K562 (cell line): ENCODE results near the gene SETD3. TPM values are rescaled to one million over a fixed set of nuclear protein-coding genes. Genes with fewer than 3 reads are reported as not detected.

Experiments used
- ATAC-seq: fragments of 200-7000 bp; cut with Tn5 transposase; 3 replicates; pipeline ENCODE4 v1.9.1; 2020; ENCODE audit warnings: moderate library complexity
- BruUV-seq: library from RNA; stranded (reverse); fragments of 400-500 nt; replicated peaks from 2 replicates; lab custom pipeline; 2021; lab: Mats Ljungman, UMichigan
- CTCF ChIA-PET: fragments of 300-600 bp; formaldehyde crosslinking; extraction: SDS; loops from one replicate; lab custom pipeline; 2021; ENCODE audit warnings: low intra/inter-chr PET ratio; lab: Yijun Ruan, JAX
- POLR2A ChIA-PET: fragments of 300-600, 350-650 bp; sonication (Branson Sonifier 250); formaldehyde crosslinking; extraction: SDS; loops from one replicate; lab custom pipeline; 2021; ENCODE audit warnings: antibody characterized with exemption, inconsistent platforms; lab: Yijun Ruan, JAX
- DNase-seq, 4 experiments: peaks; one replicate each; pipeline versions ENCODE4 v3.0.0 to v3.0.0-alpha.2; 2011 to 2018; ENCODE audit warnings: low spot score in 3 of 4, mixed read lengths in 3 of 4; ENCODE audit errors: extremely low read depth in 1 of 4
- FAIRE-seq: peaks from 2 replicates; lab custom pipeline; 2011; peaks lifted over from hg19 to GRCh38; lab: Jason Lieb, UNC
- H2AFZ ChIP-seq: 2 replicates; pipeline ENCODE4 v1.6.0; 2011; ENCODE audit warnings: low read depth, low read length, control low read depth, inconsistent platforms
- H3K27ac ChIP-seq: fragments of 200-600 bp; 3 replicates; pipeline ENCODE4 v1.8.0; 2011; ENCODE audit warnings: low read depth, mild to moderate bottlenecking, control low read depth, inconsistent platforms, low read length, moderate library complexity, mixed read lengths; ENCODE audit errors: extremely low read depth
- H3K27me3 ChIP-seq, 2 experiments: fragments of 300-600 bp in 1 of 2; 2 replicates in 1 of 2; 3 replicates in 1 of 2; pipeline versions ENCODE4 v1.6.0 to v1.8.0; 2011; ENCODE audit warnings: inconsistent platforms in 2 of 2, low read length in 2 of 2, mild to moderate bottlenecking in 1 of 2, mixed read lengths in 1 of 2, moderate library complexity in 1 of 2; ENCODE audit not compliant: control insufficient read depth in 2 of 2, insufficient read depth in 2 of 2
- H3K36me3 ChIP-seq: fragments of 300-600 bp; 3 replicates; pipeline ENCODE4 v1.8.0; 2011; ENCODE audit warnings: mild to moderate bottlenecking, low read length, inconsistent platforms; ENCODE audit not compliant: control insufficient read depth, insufficient read depth
- H3K4me1 ChIP-seq, 2 experiments: fragments of 200-600 bp in 1 of 2; replicated peaks in 1 of 2; 2 replicates in 1 of 2; 3 replicates in 1 of 2; pipeline versions ENCODE4 v1.5.1 to v1.8.0; 2011; ENCODE audit warnings: inconsistent platforms in 2 of 2, low read length in 2 of 2, mild to moderate bottlenecking in 1 of 2, mixed read lengths in 1 of 2, moderate library complexity in 1 of 2; ENCODE audit not compliant: control insufficient read depth in 2 of 2, insufficient read depth in 2 of 2
- H3K4me2 ChIP-seq: 2 replicates; pipeline ENCODE4 v1.6.1; 2011; ENCODE audit warnings: low read length, control low read depth, inconsistent platforms, mixed read lengths; ENCODE audit not compliant: insufficient read depth
- H3K4me3 ChIP-seq: fragments of 200-600 bp; sonication (generic), shearing (Covaris generic); 2 replicates; pipeline ENCODE4 v1.5.1; 2016; ENCODE audit warnings: control low read depth, inconsistent platforms
- H3K79me2 ChIP-seq: fragments of 200-600 bp; 3 replicates; pipeline ENCODE4 v1.8.0; 2011; ENCODE audit warnings: low read length, inconsistent platforms; ENCODE audit not compliant: control insufficient read depth, insufficient read depth
- H3K9ac ChIP-seq, 2 experiments: 2 replicates each; pipeline versions ENCODE4 v1.6.0 to v1.6.1; 2011; ENCODE audit warnings: low read depth in 2 of 2, low read length in 2 of 2, control low read depth in 1 of 2, inconsistent platforms in 1 of 2, mild to moderate bottlenecking in 1 of 2, mixed read lengths in 1 of 2; ENCODE audit not compliant: insufficient read depth in 1 of 2
- H3K9me1 ChIP-seq: one replicate; pipeline ENCODE4 v1.6.0; 2011; ENCODE audit warnings: inconsistent platforms, mild to moderate bottlenecking, low read length, moderate library complexity; ENCODE audit not compliant: control insufficient read depth, insufficient read depth
- H3K9me3 ChIP-seq: replicated peaks from 2 replicates; pipeline ENCODE4 v1.5.1; 2011; ENCODE audit warnings: low read depth, low read length, inconsistent platforms; ENCODE audit not compliant: control insufficient read depth, insufficient read depth
- H4K20me1 ChIP-seq: replicated peaks from 2 replicates; pipeline ENCODE4 v1.6.1; 2011; ENCODE audit warnings: low read length, inconsistent platforms, mixed read lengths; ENCODE audit not compliant: control insufficient read depth, insufficient read depth
- BCL6 ChIP-seq: fragments of 250-450 bp; sonication (Bioruptor Pico); IDR thresholded peaks from 2 replicates; pipeline ENCODE4 v1.4.0; 2020
- CCNT2 ChIP-seq: IDR thresholded peaks from 2 replicates; pipeline ENCODE4 v1.6.1; 2011; ENCODE audit warnings: borderline replicate concordance, low read depth, mild to moderate bottlenecking, moderate library complexity, mixed read lengths, low read length; ENCODE audit not compliant: insufficient read length; ENCODE audit errors: extremely low read depth
- CHD1 ChIP-seq: fragments of 200-600 bp; sonication (generic); IDR thresholded peaks from one replicate; pipeline ENCODE4 v1.6.1; 2012; ENCODE audit warnings: mild to moderate bottlenecking, moderate library complexity, low read length, inconsistent platforms
- CUX1 ChIP-seq: fragments of 200-800 bp; sonication (Bioruptor generic); IDR thresholded peaks from 2 replicates; pipeline ENCODE4 v1.6.1; 2016; ENCODE audit warnings: missing genetic modification characterization, missing compliant biosample characterization
- ELK1 ChIP-seq: sonication (generic); formaldehyde crosslinking; IDR thresholded peaks from 2 replicates; pipeline ENCODE4 v1.8.1; 2022; ENCODE audit warnings: missing genetic modification reagents
- HDAC2 ChIP-seq: fragments of 450-650 bp; IDR thresholded peaks from 2 replicates; pipeline ENCODE4 v1.6.1; 2016; ENCODE audit warnings: mild to moderate bottlenecking
- PCBP2 ChIP-seq: fragments of 200-400 bp; formaldehyde crosslinking; IDR thresholded peaks from 2 replicates; pipeline ENCODE4 v1.6.1; 2018; ENCODE audit warnings: low read length, low read depth, mild to moderate bottlenecking, moderate library complexity; ENCODE audit not compliant: poor library complexity, severe bottlenecking
- RFX5 ChIP-seq: IDR thresholded peaks from 2 replicates; pipeline ENCODE4 v1.6.1; 2011; ENCODE audit warnings: low read depth, mild to moderate bottlenecking, improper control_type of control experiment, low read length
- SMARCB1 ChIP-seq: IDR thresholded peaks from 2 replicates; pipeline ENCODE4 v1.6.1; 2011; ENCODE audit warnings: improper control_type of control experiment, low read depth; ENCODE audit not compliant: insufficient read length
- SMC3 ChIP-seq: conservative IDR thresholded peaks from 2 replicates; pipeline ENCODE4 v1.6.1; 2011; ENCODE audit warnings: low read depth, low read length, improper control_type of control experiment; ENCODE audit not compliant: insufficient read depth
- ZBTB1 ChIP-seq: sonication (generic); formaldehyde crosslinking; IDR thresholded peaks from 2 replicates; pipeline ENCODE4 v1.8.1; 2023; ENCODE audit warnings: missing genetic modification reagents, low read depth, mild to moderate bottlenecking, borderline replicate concordance
- ZBTB43 ChIP-seq: sonication (generic); formaldehyde crosslinking; IDR thresholded peaks from 2 replicates; pipeline ENCODE4 v1.8.0; 2023; ENCODE audit warnings: mild to moderate bottlenecking, missing genetic modification reagents
- ZNF3 ChIP-seq: fragments of 250-450 bp; sonication (Bioruptor Pico); IDR thresholded peaks from 2 replicates; pipeline ENCODE4 v1.5.0; 2021; ENCODE audit warnings: mild to moderate bottlenecking, moderate library complexity
- WGBS: fragments of 100-300 bp; shearing (Covaris generic); methylation state at CpG from one replicate; pipeline ENCODE4 v1.1.6; 2016; ENCODE audit warnings: low coverage, mixed read lengths; ENCODE audit not compliant: insufficient coverage; ENCODE audit errors: missing lambda C conversion rate; 5-methylcytosine and 5-hydroxymethylcytosine counted together
- in situ Hi-C: fragments of 300-500 bp; cut with MboI; formaldehyde crosslinking; loops from 4 replicates; pipeline ENCODE4 v1.15.0; 2018; ENCODE audit warnings: inconsistent platforms, mixed read lengths
- intact Hi-C: fragments of 100-400 bp; cut with micrococcal nuclease; formaldehyde crosslinking; loops from 2 replicates; pipeline ENCODE4 v1.14.2; 2022
- polyA plus RNA-seq, 8 experiments: library from polyadenylated mRNA; depleted of rRNA in 4 of 8; stranded (reverse) in 5 of 8; unstranded in 3 of 8; fragments of >200 nt; fragmentation: Nextera tagmentation in 2 of 8; fragmentation: Illumina TruSeq in 1 of 8; extraction: Ambion mirVana in 2 of 8; extraction: Trizol in 1 of 8; gene quantifications; 2 replicates each; pipeline versions ENCODE4 v1.2.1 to v1.2.3, GENCODE V29; 2011 to 2014; ENCODE audit warnings: inconsistent platforms in 1 of 8, missing spikeins in 1 of 8
- total RNA-seq, 7 experiments: library from RNA; depleted of rRNA in 6 of 7; stranded (reverse); fragments of >200 nt in 6 of 7; fragmentation: Illumina TruSeq in 2 of 7; extraction: Trizol in 2 of 7; gene quantifications; 2 replicates each; pipeline versions ENCODE4 v1.2.1 to v1.2.3, GENCODE V29; 2011 to 2021; ENCODE audit warnings: low replicate concordance in 1 of 7

Gene SETD3
- total and polyA plus RNA-seq, 9 of the 15 experiments (the other 6 are each of a cell fraction or from before 2014, with no cell fraction given), result 8.5 to 35.9 (median 26.5) TPM

- TF ChIP-seq CHD1 (no peak), BCL6 (CRISPR knock-in tag) (no peak), RFX5 (no peak), ELK1 (no peak), SMARCB1 (no peak), SMC3 (no peak), ZBTB43 (no peak)
- TF ChIP-seq, all 486 proteins: peak for 22
These were observed 19.9 kb downstream of the SETD3 start (continued) for GRCh38 chr14:99460793-99461192.

- in situ Hi-C loops, result no loop called here
- Histone ChIP-seq H4K20me1 (peaks cover 6% of the 10 kb centered on the region; the same call in 1 of the 2 replicates), H3K79me2 (peaks cover 4% of the 10 kb centered on the region; the same call in 1 of the 3 replicates), H3K9me1 (no peaks in the 10 kb centered on the region), H3K27me3 (no peaks in the 10 kb centered on the region), H3K4me1 (peaks cover 0 to 12% of the 10 kb centered on the region in 2 experiments; a peak in 2 of 5 replicates), H3K4me3 (no peak overlapping the region), H3K36me3 (peaks cover 73% of the 10 kb centered on the region; the same call in 2 of the 3 replicates), H3K9ac (no peak overlapping the region), H3K4me2 (no peak overlapping the region), H3K27ac (no peak overlapping the region), H3K9me3 (no peaks in the 10 kb centered on the region), H2AFZ (no peak overlapping the region)
- whole genome bisulfite sequencing, result 86% methylated on average over 5 of the region's 5 CpGs
- ATAC-seq (no peak), DNase-seq (no peak), FAIRE-seq (no peak)
- CTCF ChIA-PET, result no interaction called here
- intact Hi-C loops, result no loop called here
- no TSS peak for BruUV-seq
- POLR2A ChIA-PET, result interaction anchor here (0.9 kb wide), 1 partner anchor 11 kb away, joined by 3 read pairs; no protein-coding TSS in a partner anchor
- TF ChIP-seq ZBTB1 (CRISPR knock-in tag), result no peak
- TF ChIP-seq ZNF3, result no peak
- TF ChIP-seq PCBP2, result no peak
- TF ChIP-seq HDAC2, result no peak
- no peak for TF ChIP-seq CUX1 (CRISPR knock-in tag)
- TF ChIP-seq CCNT2, result no peak
These were observed 21.1 kb downstream of the SETD3 start for GRCh38 chr14:99459481-99460100.
